HepG2 (cell line): ENCODE measurements around the gene GPAM. TPM values are rescaled to one million over a fixed set of nuclear protein-coding genes. Genes with fewer than 3 reads are reported as not detected.

Experiments
- ATF2 ChIP-seq: sonication (generic); formaldehyde crosslinking; IDR thresholded peaks from 2 replicates; pipeline ENCODE4 v1.4.0; 2020; ENCODE audit warnings: missing genetic modification reagents
- CHD4 ChIP-seq: fragments of 200-600 bp; sonication (generic); IDR thresholded peaks from 2 replicates; pipeline ENCODE4 v1.7.0; 2017; ENCODE audit warnings: mild to moderate bottlenecking, low read length, borderline replicate concordance
- CREB1 ChIP-seq, 2 experiments: fragments of 450-650 bp in 1 of 2; IDR thresholded peaks; 2 replicates each; pipeline ENCODE4 v1.6.1; 2016 to 2017; ENCODE audit warnings: control low read depth in 1 of 2, mild to moderate bottlenecking in 1 of 2, missing compliant biosample characterization in 1 of 2, missing genetic modification characterization in 1 of 2
- HDAC1 ChIP-seq: sonication (generic); formaldehyde crosslinking; IDR thresholded peaks from 2 replicates; pipeline ENCODE4 v1.5.1; 2020; ENCODE audit warnings: mild to moderate bottlenecking, missing genetic modification reagents
- HMGXB4 ChIP-seq, 2 experiments: sonication (generic) in 1 of 2; formaldehyde crosslinking in 1 of 2; IDR thresholded peaks; 2 replicates each; pipeline versions ENCODE4 v1.4.0 to v1.6.1; 2018 to 2020; ENCODE audit warnings: missing genetic modification reagents in 2 of 2, borderline replicate concordance in 1 of 2, low read depth in 1 of 2, mild to moderate bottlenecking in 1 of 2, missing biosample characterization in 1 of 2
- KLF15 ChIP-seq: sonication (generic); formaldehyde crosslinking; IDR thresholded peaks from 2 replicates; pipeline ENCODE4 v1.8.1; 2023; ENCODE audit warnings: borderline replicate concordance, mild to moderate bottlenecking, inconsistent platforms, missing genetic modification reagents, mixed read lengths
- MEF2D ChIP-seq: sonication (generic); formaldehyde crosslinking; IDR thresholded peaks from 2 replicates; pipeline ENCODE4 v1.5.1; 2020; ENCODE audit warnings: mild to moderate bottlenecking, missing genetic modification reagents
- NCOA1 ChIP-seq: sonication (generic); formaldehyde crosslinking; IDR thresholded peaks from 2 replicates; pipeline ENCODE4 v1.9.0; 2021; ENCODE audit warnings: missing genetic modification reagents
- NFIC ChIP-seq: IDR thresholded peaks from 2 replicates; pipeline ENCODE4 v1.6.1; 2012; ENCODE audit warnings: mild to moderate bottlenecking, low read length, inconsistent platforms
- REL ChIP-seq: sonication (generic); formaldehyde crosslinking; conservative IDR thresholded peaks from 2 replicates; pipeline ENCODE4 v1.8.0; 2022; ENCODE audit warnings: mild to moderate bottlenecking, missing genetic modification reagents, moderate library complexity
- REXO4 ChIP-seq: sonication (generic); formaldehyde crosslinking; IDR thresholded peaks from 2 replicates; pipeline ENCODE4 v1.8.0; 2022; ENCODE audit warnings: missing genetic modification reagents, mild to moderate bottlenecking, borderline replicate concordance
- RFXAP ChIP-seq: sonication (generic); formaldehyde crosslinking; IDR thresholded peaks from 2 replicates; pipeline ENCODE4 v1.4.0; 2020; ENCODE audit warnings: missing genetic modification reagents, borderline replicate concordance
- SNAPC2 ChIP-seq: sonication (generic); formaldehyde crosslinking; IDR thresholded peaks from 2 replicates; pipeline ENCODE4 v1.8.1; 2022; ENCODE audit warnings: mild to moderate bottlenecking, missing genetic modification reagents
- SOX6 ChIP-seq, 2 experiments: fragments of 450-650 bp in 1 of 2; sonication (generic) in 1 of 2; formaldehyde crosslinking in 1 of 2; IDR thresholded peaks; 2 replicates each; pipeline versions ENCODE4 v1.4.0 to v1.6.1; 2017 to 2020; ENCODE audit warnings: antibody characterized with exemption in 1 of 2, mild to moderate bottlenecking in 1 of 2, missing genetic modification reagents in 1 of 2
- SP1 ChIP-seq, 2 experiments: fragments of 450-650 bp in 1 of 2; sonication (generic) in 1 of 2; formaldehyde crosslinking in 1 of 2; IDR thresholded peaks; 2 replicates each; pipeline versions ENCODE4 v1.4.0 to v1.6.1; 2016 to 2020; ENCODE audit warnings: missing genetic modification reagents in 1 of 2
- TCF12 ChIP-seq, 2 experiments: fragments of 450-650 bp in 1 of 2; sonication (generic) in 1 of 2; formaldehyde crosslinking in 1 of 2; IDR thresholded peaks; 2 replicates each; pipeline versions ENCODE4 v1.6.1 to v1.8.0; 2017 to 2022; ENCODE audit warnings: antibody characterized with exemption in 1 of 2, mild to moderate bottlenecking in 1 of 2, missing genetic modification reagents in 1 of 2, moderate library complexity in 1 of 2
- ZBTB14 ChIP-seq: sonication (generic); formaldehyde crosslinking; IDR thresholded peaks from 2 replicates; pipeline ENCODE4 v1.4.0; 2020; ENCODE audit warnings: missing genetic modification reagents
- ZBTB44 ChIP-seq: sonication (generic); formaldehyde crosslinking; IDR thresholded peaks from 2 replicates; pipeline ENCODE4 v1.4.0; 2020; ENCODE audit warnings: missing genetic modification reagents
- ZFYVE20 ChIP-seq: sonication (generic); formaldehyde crosslinking; IDR thresholded peaks from 2 replicates; pipeline ENCODE4 v1.8.0; 2023; ENCODE audit warnings: low read depth, mild to moderate bottlenecking, moderate library complexity, missing genetic modification reagents, borderline replicate concordance
- ZNF274 ChIP-seq: sonication (generic); formaldehyde crosslinking; IDR thresholded peaks from 2 replicates; pipeline ENCODE4 v1.5.1; 2020; ENCODE audit warnings: mild to moderate bottlenecking, missing genetic modification reagents
- ZNF367 ChIP-seq: sonication (generic); formaldehyde crosslinking; IDR thresholded peaks from 2 replicates; pipeline ENCODE4 v1.4.0; 2020; ENCODE audit warnings: missing genetic modification reagents, borderline replicate concordance
- ZNF747 ChIP-seq: sonication (generic); formaldehyde crosslinking; IDR thresholded peaks from 2 replicates; pipeline ENCODE4 v1.8.1; 2023; ENCODE audit warnings: missing genetic modification reagents, mild to moderate bottlenecking, borderline replicate concordance
- polyA plus RNA-seq, 8 experiments: library from polyadenylated mRNA; depleted of rRNA in 3 of 8; stranded (reverse) in 7 of 8; unstranded in 1 of 8; fragments of >200 nt; fragmentation: Illumina TruSeq in 4 of 8; extraction: Trizol in 4 of 8; gene quantifications; 2 replicates each; pipeline versions ENCODE4 v1.2.1 to v1.2.3, GENCODE V29; 2011 to 2016; ENCODE audit warnings: low read depth in 4 of 8, missing spikeins in 1 of 8, mixed read lengths in 1 of 8; ENCODE audit not compliant: insufficient read depth in 1 of 8
- total RNA-seq, 5 experiments: library from RNA; depleted of rRNA; stranded (reverse); fragments of >200 nt; fragmentation: Illumina TruSeq; extraction: Trizol; gene quantifications; 2 replicates each; pipeline ENCODE4 v1.2.3, GENCODE V29; 2016; ENCODE audit warnings: low read depth in 1 of 5

The GPAM gene
- total and polyA plus RNA-seq, 2 of the 13 experiments (the other 11 are each of a cell fraction or from before 2014, with no cell fraction given) = 36.8 to 140 TPM

- TF ChIP-seq NCOA1 (CRISPR knock-in tag) (no peak), CREB1 (IDR thresholded peaks at IDR 0.05) (no peak), CREB1 (CRISPR knock-in tag; IDR thresholded peaks at IDR 0.05) (peak; percentile 52; the same call in 1 of the 2 replicates), ZBTB44 (CRISPR knock-in tag) (no peak), ZNF367 (CRISPR knock-in tag) (no peak), RFXAP (CRISPR knock-in tag) (peak; percentile 82; the same call in 1 of the 2 replicates), REL (peak; percentile 52; the same call in 1 of the 2 replicates), ZNF747 (peak; percentile 52; the same call in 1 of the 2 replicates), SOX6 (IDR thresholded peaks at IDR 0.05) (no peak), SOX6 (CRISPR knock-in tag; IDR thresholded peaks at IDR 0.05) (peak; percentile 96), TCF12 (IDR thresholded peaks at IDR 0.05) (no peak), TCF12 (CRISPR knock-in tag; IDR thresholded peaks at IDR 0.05) (0 out of 2 replicates have a peak, but pooled peaks have one; percentile 32), ZBTB14 (CRISPR knock-in tag) (no peak), SP1 (IDR thresholded peaks at IDR 0.05) (no peak), SP1 (CRISPR knock-in tag; IDR thresholded peaks at IDR 0.05) (0 out of 2 replicates have a peak, but pooled peaks have one; percentile 38), NFIC (peak; percentile 44), ZFYVE20 (no peak), HDAC1 (CRISPR knock-in tag) (peak; percentile 85), KLF15 (CRISPR knock-in tag) (no peak; the same call in 1 of the 2 replicates), REXO4 (CRISPR knock-in tag) (no peak), MEF2D (peak; percentile 91), ATF2 (peak; percentile 85), CHD4 (peak; percentile 24; the same call in 1 of the 2 replicates), SNAPC2 (no peak; the same call in 1 of the 2 replicates), ZNF274 (CRISPR knock-in tag) (peak; percentile 90), HMGXB4 (CRISPR knock-in tag; IDR thresholded peaks at IDR 0.05; ENCODE audit: borderline replicate concordance in 1 of 2, low read depth in 1 of 2) (peak; percentile 69 to 75; a peak in 3 of 4 replicates)
Measured at GRCh38 chr10:112227331-112227987, 43.9 kb upstream of the GPAM start (continued).
